ELF-1 (cell line): Measurements from ENCODE around the gene FOXR2.
A peak's percentile ranks its signal among the peaks of the same experiment; 100 is the strongest.

ENCODE experiments used
- DNase-seq: peaks from one replicate; pipeline ENCODE4 v3.0.0-alpha.2; 2016; ENCODE audit warnings: low read depth, low spot score

Gene FOXR2

GRCh38 chrX:55623100-55623499 is at the start of gene FOXR2:
FOXR2 (plus strand) TSS chrX:55623400; CDS start chrX:55623712, 312 bp downstream.
- DNase-seq, result no peak

GRCh38 chrX:55579115-55579514 is 44.1 kb upstream of the FOXR2 start:
- no peak for DNase-seq

- DNase-seq, result no peak
Observed at GRCh38 chrX:55582447-55582846, 40.8 kb upstream of the FOXR2 start.

GRCh38 chrX:55593296-55593695 is 29.9 kb upstream of the FOXR2 start:
- no peak for DNase-seq

- no peak for DNase-seq
Observed at GRCh38 chrX:55593756-55594257, 29.4 kb upstream of the FOXR2 start.

GRCh38 chrX:55598333-55598732 is 24.9 kb upstream of the FOXR2 start:
- DNase-seq, result no peak

GRCh38 chrX:55619547-55619946 is 3.7 kb upstream of the FOXR2 start:
- no peak for DNase-seq

GRCh38 chrX:55624403-55624802 is 1.2 kb downstream of the FOXR2 start:
- peak; percentile 2 for DNase-seq

GRCh38 chrX:55636109-55636508 is 12.9 kb downstream of the FOXR2 start:
- DNase-seq, result no peak

GRCh38 chrX:55638933-55639332 is 15.7 kb downstream of the FOXR2 start:
- DNase-seq, result no peak

- DNase-seq, result no peak
Observed at GRCh38 chrX:55640854-55641253, 17.7 kb downstream of the FOXR2 start.

- DNase-seq, result no peak
Observed at GRCh38 chrX:55648434-55648833, 25.2 kb downstream of the FOXR2 start.

GRCh38 chrX:55659931-55660330 is 36.7 kb downstream of the FOXR2 start:
- no peak for DNase-seq

GRCh38 chrX:55663584-55663983 is 40.4 kb downstream of the FOXR2 start:
- no peak for DNase-seq

GRCh38 chrX:55668084-55668483 is 44.9 kb downstream of the FOXR2 start:
- no peak for DNase-seq
